GOT3 (cell line): Measurements from ENCODE around the gene DKK1.
"Not testable (repeated sequence)": the region's sequence is repeated elsewhere in the genome, so short reads cannot be mapped to it uniquely, and the experiment has no call there.

ENCODE experiments used
- DNase-seq: peaks from one replicate; lab custom pipeline; 2025; ENCODE audit warnings: mixed read lengths; lab: John Stamatoyannopoulos, UW

The DKK1 gene

GRCh38 chr10:52318136-52318701, 4.1 kb downstream of the DKK1 start:
- DNase-seq: no peak

- no peak for DNase-seq
These were observed 4.9 kb downstream of the DKK1 start for GRCh38 chr10:52318822-52319464.

- no peak for DNase-seq
These were observed 5.8 kb downstream of the DKK1 start for GRCh38 chr10:52319926-52320325.

GRCh38 chr10:52322323-52322722, 8.2 kb downstream of the DKK1 start:
- no peak for DNase-seq

GRCh38 chr10:52322936-52323335, 8.9 kb downstream of the DKK1 start:
- no peak for DNase-seq

- no peak for DNase-seq
These were observed 12.3 kb downstream of the DKK1 start for GRCh38 chr10:52326382-52326781.

- no peak for DNase-seq
These were observed 17.7 kb downstream of the DKK1 start for GRCh38 chr10:52331638-52332364.

- no peak for DNase-seq
These were observed 18.7 kb downstream of the DKK1 start for GRCh38 chr10:52332815-52333214.

GRCh38 chr10:52334595-52334994, 20.5 kb downstream of the DKK1 start:
- DNase-seq: no peak

GRCh38 chr10:52335665-52336064, 21.6 kb downstream of the DKK1 start:
- no peak for DNase-seq

- DNase-seq: no peak
These were observed 23.1 kb downstream of the DKK1 start for GRCh38 chr10:52337225-52337624.

GRCh38 chr10:52343439-52343838, 29.4 kb downstream of the DKK1 start:
- no peak for DNase-seq

GRCh38 chr10:52346394-52347326, 32.6 kb downstream of the DKK1 start:
- no peak for DNase-seq

- DNase-seq: no peak
These were observed 33.2 kb downstream of the DKK1 start for GRCh38 chr10:52347327-52347667.

- no peak for DNase-seq
These were observed 34.0 kb downstream of the DKK1 start for GRCh38 chr10:52348037-52348564.

GRCh38 chr10:52351914-52352330, 37.8 kb downstream of the DKK1 start:
- no peak for DNase-seq

- no peak for DNase-seq
These were observed 39.1 kb downstream of the DKK1 start for GRCh38 chr10:52353205-52353604.

GRCh38 chr10:52353960-52354394, 39.9 kb downstream of the DKK1 start:
- no peak for DNase-seq

- no peak for DNase-seq
These were observed 43.9 kb downstream of the DKK1 start for GRCh38 chr10:52357971-52358370.

- no peak for DNase-seq
These were observed 45.4 kb downstream of the DKK1 start for GRCh38 chr10:52359441-52359840.

GRCh38 chr10:52365547-52366432, 51.7 kb downstream of the DKK1 start:
- not testable (repeated sequence) for DNase-seq
